Activated CD8-positive, alpha-beta T cell treated with anti-CD3 and anti-CD28 coated beads for 36 hours (primary cell): ENCODE measurements around the gene SEC22A. TPM values are rescaled to one million over a fixed set of nuclear protein-coding genes. Genes with fewer than 3 reads are reported as not detected.

ENCODE experiments used
- ATAC-seq: fragments of 200-7000 bp; cut with Tn5 transposase; one replicate; pipeline ENCODE4 v1.10.0; 2021; ENCODE audit warnings: mild to moderate bottlenecking, moderate library complexity
- CTCF ChIA-PET: fragments of 350-600 bp; sonication (Branson Sonifier 250); formaldehyde crosslinking; loops from one replicate; lab custom pipeline; 2021; ENCODE audit warnings: antibody characterized with exemption; lab: Charles Lee
- POLR2A ChIA-PET: fragments of 350-600 bp; sonication (Branson Sonifier 250); formaldehyde crosslinking; loops from one replicate; lab custom pipeline; 2021; ENCODE audit warnings: antibody characterized with exemption; lab: Charles Lee
- DNase-seq: peaks from one replicate; pipeline ENCODE4 v3.0.0-alpha.2; 2020
- H3K27ac Mint-ChIP-seq: one replicate; pipeline ENCODE4 v1.8.0; 2021; ENCODE audit warnings: mild to moderate bottlenecking, mixed read lengths
- H3K27me3 Mint-ChIP-seq: one replicate; pipeline ENCODE4 v1.8.0; 2021; ENCODE audit warnings: mixed read lengths
- H3K36me3 Mint-ChIP-seq: one replicate; pipeline ENCODE4 v1.8.0; 2021; ENCODE audit warnings: low read depth, mixed read lengths
- H3K4me1 Mint-ChIP-seq: one replicate; pipeline ENCODE4 v1.8.0; 2021; ENCODE audit warnings: low read depth, mixed read lengths
- H3K4me3 Mint-ChIP-seq: one replicate; pipeline ENCODE4 v1.8.0; 2021; ENCODE audit warnings: mild to moderate bottlenecking, moderate library complexity, mixed read lengths
- H3K9me3 Mint-ChIP-seq: one replicate; pipeline ENCODE4 v1.8.0; 2021; ENCODE audit warnings: mixed read lengths
- CTCF ChIP-seq: fragments of 200-600 bp; IDR thresholded peaks from one replicate; pipeline ENCODE4 v1.8.0; 2022; ENCODE audit warnings: antibody characterized with exemption, mild to moderate bottlenecking
- intact Hi-C: fragments of 100-400 bp; cut with micrococcal nuclease; formaldehyde crosslinking; loops from one replicate; pipeline ENCODE4 v1.10.0; 2022
- total RNA-seq, 2 experiments: library from RNA; stranded (reverse); gene quantifications; one replicate each; pipeline ENCODE4 v1.2.3, GENCODE V29; 2021

The SEC22A gene
- total RNA-seq, 2 experiments from 2014 or later, result 13.7 to 14.3 TPM

DNA sequence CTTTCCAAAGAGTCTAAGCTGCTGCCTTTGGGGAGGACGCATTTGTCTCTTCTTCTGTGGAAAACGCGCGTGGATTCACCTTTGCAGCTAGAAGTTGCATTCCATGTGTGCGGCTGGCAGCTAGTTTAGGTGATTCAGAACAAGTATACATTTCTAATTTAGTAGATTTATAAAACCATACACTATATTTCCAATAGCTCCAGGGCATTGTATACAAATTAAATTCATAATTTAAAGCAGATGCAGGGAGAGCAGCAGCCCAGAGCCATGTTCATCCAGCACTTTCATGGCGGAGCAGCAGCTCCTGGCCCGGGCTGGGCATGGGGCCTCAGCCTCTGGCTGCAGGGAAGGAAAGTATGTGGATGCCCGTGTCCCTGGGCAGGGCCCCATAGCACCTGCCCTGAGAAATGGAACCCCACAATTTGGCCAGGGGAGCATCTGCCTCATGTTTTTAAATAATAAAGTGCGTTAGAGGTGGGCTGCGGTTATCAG is 42.8 kb upstream of the SEC22A start:
- DNase-seq (no peak), ATAC-seq (no peak)
- Mint-ChIP-seq H3K27me3 (no peaks in the 10 kb centered on the region), H3K36me3 (peaks cover 27% of the 10 kb centered on the region), H3K4me1 (no peaks in the 10 kb centered on the region), H3K4me3 (no peak overlapping the region), H3K9me3 (no peaks in the 10 kb centered on the region), H3K27ac (no peak overlapping the region)
- CTCF ChIA-PET, result interaction anchor here (0.7 kb wide), 1 partner anchor 565 kb away, joined by 3 read pairs; no protein-coding TSS in a partner anchor
- intact Hi-C loops, result no loop called here
- TF ChIP-seq CTCF, result no peak
- POLR2A ChIA-PET, result no interaction called here

- CTCF ChIA-PET, result no interaction called here
- H3K9me3 Mint-ChIP-seq, result peaks cover 3% of the 10 kb centered on the region
- no peaks in the 10 kb centered on the region for H3K27me3 Mint-ChIP-seq
- no peak overlapping the region for H3K4me3 Mint-ChIP-seq
- POLR2A ChIA-PET, result no interaction called here
- TF ChIP-seq CTCF, result no peak
- no peaks in the 10 kb centered on the region for H3K4me1 Mint-ChIP-seq
- DNase-seq, result no peak
- H3K36me3 Mint-ChIP-seq, result peaks cover 39% of the 10 kb centered on the region
- intact Hi-C loops, result no loop called here
- no peak for ATAC-seq
- no peak overlapping the region for H3K27ac Mint-ChIP-seq
Observed at GRCh38 chr3:123159926-123160635, 41.7 kb upstream of the SEC22A start.

DNA sequence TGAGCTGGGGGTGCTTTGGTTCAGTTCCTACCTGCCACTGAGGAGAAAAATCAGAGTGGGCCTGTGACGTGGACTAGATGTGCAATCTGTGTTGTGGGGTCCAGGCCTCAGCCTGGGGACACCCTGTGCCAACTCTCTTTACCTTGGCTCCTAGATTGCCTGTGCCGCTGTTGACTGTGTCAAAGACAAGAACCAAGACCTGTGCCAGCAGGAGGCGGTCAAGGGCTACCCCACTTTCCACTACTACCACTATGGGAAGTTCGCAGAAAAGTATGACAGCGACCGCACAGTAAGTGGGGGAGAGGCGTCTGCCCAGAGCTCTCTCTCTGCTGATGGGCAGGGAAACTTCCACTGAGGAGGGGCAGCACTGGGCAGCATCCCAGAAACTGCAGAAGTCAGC is 40.6 kb upstream of the SEC22A start:
- ChIA-PET POLR2A (no interaction called here), CTCF (no interaction called here)
- DNase-seq (peak; percentile 4), ATAC-seq (no peak)
- no peaks in the 10 kb centered on the region for H3K4me1 Mint-ChIP-seq
- H3K36me3 Mint-ChIP-seq, result peaks cover 43% of the 10 kb centered on the region
- no peaks in the 10 kb centered on the region for H3K27me3 Mint-ChIP-seq
- H3K4me3 Mint-ChIP-seq, result no peak overlapping the region
- H3K9me3 Mint-ChIP-seq, result peaks cover 3% of the 10 kb centered on the region
- intact Hi-C loops, result no loop called here
- no peak overlapping the region for H3K27ac Mint-ChIP-seq
- TF ChIP-seq CTCF, result no peak

- Mint-ChIP-seq H3K36me3 (peaks cover 54% of the 10 kb centered on the region), H3K9me3 (peaks cover 3% of the 10 kb centered on the region), H3K4me3 (no peak overlapping the region), H3K4me1 (no peaks in the 10 kb centered on the region), H3K27ac (no peak overlapping the region), H3K27me3 (no peaks in the 10 kb centered on the region)
- no peak for ATAC-seq
- TF ChIP-seq CTCF, result no peak
- DNase-seq, result no peak
- ChIA-PET CTCF (interaction anchor here (1.1 kb wide), 1 partner anchor 36 kb away, joined by 3 read pairs; no protein-coding TSS in a partner anchor), POLR2A (no interaction called here)
- intact Hi-C loops, result no loop called here
Observed at GRCh38 chr3:123163141-123163540, 38.6 kb upstream of the SEC22A start.

DNA sequence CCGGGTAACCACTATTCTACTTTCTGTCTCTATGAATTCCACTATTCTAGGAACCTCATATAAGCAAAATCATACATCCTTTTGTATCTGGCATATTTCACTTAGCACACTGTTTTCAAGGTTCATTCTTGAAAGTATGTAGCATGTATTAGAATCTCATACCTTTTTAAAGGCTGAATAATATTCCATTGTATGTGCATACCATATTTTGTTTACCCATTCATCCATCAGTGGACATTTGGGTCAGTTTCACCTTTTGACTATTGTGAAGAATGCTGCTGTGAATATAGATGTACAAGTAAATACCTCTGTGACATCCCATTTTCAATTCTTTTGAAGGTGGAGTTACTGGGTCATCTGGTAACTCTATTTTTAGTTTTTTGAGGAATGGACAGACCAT is 36.6 kb upstream of the SEC22A start:
- DNase-seq (no peak), ATAC-seq (no peak)
- Mint-ChIP-seq H3K4me3 (no peak overlapping the region), H3K36me3 (peaks cover 48% of the 10 kb centered on the region), H3K27ac (no peak overlapping the region), H3K4me1 (no peaks in the 10 kb centered on the region), H3K9me3 (peaks cover 3% of the 10 kb centered on the region), H3K27me3 (no peaks in the 10 kb centered on the region)
- intact Hi-C loops, result no loop called here
- ChIA-PET POLR2A (no interaction called here), CTCF (no interaction called here)
- TF ChIP-seq CTCF, result no peak
